Right atrium auricular region (tissue), 2 donors: Measurements from ENCODE around the gene SETD1B. TPM values are rescaled to one million over a fixed set of nuclear protein-coding genes. Genes with fewer than 3 reads are reported as not detected.

Experiments used
- DNase-seq: peaks from one replicate; pipeline ENCODE4 v3.0.0-alpha.2; 2019; ENCODE audit warnings: low spot score
- H3K27ac ChIP-seq, 2 donors: fragments of 200-600 bp; sonication (generic); 1 replicate in 1 of 2; 2 replicates in 1 of 2; pipeline ENCODE4 v1.5.1; 2016 to 2019
- H3K27me3 ChIP-seq, 2 donors: fragments of 200-600 bp; sonication (generic); one replicate each; pipeline versions ENCODE4 v1.5.1 to v1.6.0; 2017 to 2019
- H3K36me3 ChIP-seq: fragments of 200-600 bp; sonication (generic); one replicate; pipeline ENCODE4 v1.5.1; 2016
- H3K4me1 ChIP-seq, 2 donors: fragments of 200-600 bp; sonication (generic); one replicate each; pipeline versions ENCODE4 v1.5.1 to v1.6.0; 2017 to 2019
- H3K4me3 ChIP-seq, 2 donors: fragments of 200-600 bp; sonication (generic); 1 replicate in 1 of 2; 2 replicates in 1 of 2; pipeline ENCODE4 v1.5.1; 2017 to 2019; ENCODE audit warnings: mild to moderate bottlenecking in 1 of 2, moderate library complexity in 1 of 2
- H3K9me3 ChIP-seq, 2 donors: fragments of 200-600 bp; sonication (generic); one replicate each; pipeline ENCODE4 v1.5.1; 2019
- total RNA-seq, 2 donors: library from RNA; depleted of rRNA; stranded (reverse); fragments of >200 nt; gene quantifications; one replicate each; pipeline ENCODE4 v1.1.0, GENCODE V29; 2016
- TF ChIP-seq, protein P1 (sequence below), 2 donors: fragments of 200-600 bp; sonication (generic); IDR thresholded peaks; one replicate each; pipeline ENCODE4 v1.5.1; 2019; ENCODE audit warnings: antibody characterized with exemption in 2 of 2

SETD1B gene
- total RNA-seq, 2 donors from 2014 or later = 6.0 to 9.3 TPM

DNA sequence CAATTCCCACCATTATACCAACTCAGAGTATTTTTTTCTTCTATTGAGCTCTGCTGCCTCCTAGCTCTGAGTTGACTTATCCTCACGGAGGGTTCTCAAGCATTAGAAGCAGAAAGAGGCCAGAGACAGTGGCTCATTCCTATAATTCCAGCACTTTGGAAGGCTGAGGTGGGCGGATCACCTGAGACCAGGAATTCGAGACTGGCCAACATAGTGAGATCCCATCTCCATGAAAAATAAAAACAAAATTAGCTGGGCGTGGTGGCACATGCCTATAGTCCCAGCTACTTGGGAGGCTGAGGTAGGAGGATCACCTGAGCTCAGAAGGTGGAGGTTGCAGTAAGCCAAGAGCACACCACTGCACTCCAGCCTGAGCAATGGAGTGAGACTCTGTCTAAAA lies 33.9 kb downstream of the SETD1B start:
- no peak for DNase-seq
- TF ChIP-seq, protein P1, sequence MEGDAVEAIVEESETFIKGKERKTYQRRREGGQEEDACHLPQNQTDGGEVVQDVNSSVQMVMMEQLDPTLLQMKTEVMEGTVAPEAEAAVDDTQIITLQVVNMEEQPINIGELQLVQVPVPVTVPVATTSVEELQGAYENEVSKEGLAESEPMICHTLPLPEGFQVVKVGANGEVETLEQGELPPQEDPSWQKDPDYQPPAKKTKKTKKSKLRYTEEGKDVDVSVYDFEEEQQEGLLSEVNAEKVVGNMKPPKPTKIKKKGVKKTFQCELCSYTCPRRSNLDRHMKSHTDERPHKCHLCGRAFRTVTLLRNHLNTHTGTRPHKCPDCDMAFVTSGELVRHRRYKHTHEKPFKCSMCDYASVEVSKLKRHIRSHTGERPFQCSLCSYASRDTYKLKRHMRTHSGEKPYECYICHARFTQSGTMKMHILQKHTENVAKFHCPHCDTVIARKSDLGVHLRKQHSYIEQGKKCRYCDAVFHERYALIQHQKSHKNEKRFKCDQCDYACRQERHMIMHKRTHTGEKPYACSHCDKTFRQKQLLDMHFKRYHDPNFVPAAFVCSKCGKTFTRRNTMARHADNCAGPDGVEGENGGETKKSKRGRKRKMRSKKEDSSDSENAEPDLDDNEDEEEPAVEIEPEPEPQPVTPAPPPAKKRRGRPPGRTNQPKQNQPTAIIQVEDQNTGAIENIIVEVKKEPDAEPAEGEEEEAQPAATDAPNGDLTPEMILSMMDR (IDR thresholded peaks at IDR 0.05) = no peak
- Histone ChIP-seq H3K4me1 (peaks cover 0 to 12% of the 10 kb centered on the region in 2 donors), H3K9me3 (no peaks in the 10 kb centered on the region), H3K4me3 (no peak overlapping the region), H3K27ac (no peak overlapping the region), H3K27me3 (no peaks in the 10 kb centered on the region), H3K36me3 (no peaks in the 10 kb centered on the region)

DNA sequence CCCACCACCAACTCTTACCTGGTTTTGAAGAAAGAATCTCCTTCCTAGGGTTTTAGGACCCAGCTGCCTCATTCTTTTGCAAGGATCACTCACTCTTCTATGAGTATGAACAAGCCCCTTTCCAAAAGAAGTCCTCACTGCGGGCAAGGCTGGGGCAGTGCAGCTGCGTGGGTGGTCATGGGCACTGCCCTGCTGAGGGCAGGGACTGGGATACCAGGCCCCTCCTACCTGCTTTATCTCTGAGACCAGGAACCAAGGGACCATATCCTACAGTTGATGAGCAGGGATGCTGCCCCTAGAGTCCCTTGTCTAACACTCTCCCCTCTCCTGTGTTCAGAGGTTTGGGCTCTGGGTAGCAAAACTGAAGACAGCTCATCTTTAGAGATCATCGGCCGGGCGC lies 34.3 kb downstream of the SETD1B start:
- no peaks in the 10 kb centered on the region for H3K36me3 ChIP-seq
- no peak overlapping the region for H3K27ac ChIP-seq
- TF ChIP-seq, protein P1 (IDR thresholded peaks at IDR 0.05) = no peak
- H3K9me3 ChIP-seq = no peaks in the 10 kb centered on the region
- H3K4me3 ChIP-seq = no peak overlapping the region
- DNase-seq = no peak
- H3K4me1 ChIP-seq = peaks cover 0 to 12% of the 10 kb centered on the region in 2 donors
- no peaks in the 10 kb centered on the region for H3K27me3 ChIP-seq

DNA sequence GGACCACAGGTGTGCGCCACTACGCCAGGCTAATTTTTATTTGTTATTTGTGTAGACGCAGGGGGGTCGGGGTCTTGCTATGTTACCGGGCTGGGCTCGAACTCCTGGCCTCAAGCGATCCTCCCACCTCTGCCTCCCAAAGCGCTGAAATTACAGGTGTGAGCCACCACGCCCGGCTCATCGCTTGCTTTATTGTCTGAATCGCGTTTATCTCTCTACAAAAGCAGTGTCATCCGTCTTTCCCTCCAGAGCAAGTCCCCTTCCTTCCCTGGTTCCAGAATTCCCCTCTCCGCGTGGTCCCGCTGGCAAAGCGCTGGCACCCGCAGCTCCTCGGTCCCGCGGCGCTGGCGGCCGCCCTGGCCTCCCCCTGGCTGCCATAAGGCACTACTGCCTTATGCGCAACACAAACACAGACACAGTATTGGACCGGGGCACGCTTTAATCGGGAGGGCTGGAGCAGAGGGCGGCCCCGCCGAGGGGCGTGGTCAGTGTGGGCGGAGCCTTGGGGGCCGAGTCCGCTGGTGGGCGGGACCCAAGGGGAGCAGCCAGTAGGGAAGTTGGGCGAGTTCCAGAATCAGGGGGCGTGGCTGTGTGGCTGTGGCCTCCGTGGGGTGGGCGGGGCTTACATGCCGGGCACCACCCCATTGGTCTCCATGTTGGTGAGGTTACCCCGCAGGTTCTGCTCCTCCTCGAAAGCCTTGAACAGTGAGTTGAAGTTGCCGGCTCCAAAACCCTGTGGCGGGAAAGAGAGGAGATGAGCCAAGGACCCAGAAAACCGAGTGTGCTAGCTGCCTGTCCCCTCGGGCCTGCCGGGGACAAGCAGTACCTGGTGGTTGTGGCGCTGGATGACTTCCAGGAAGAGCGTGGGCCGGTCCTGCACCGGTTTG lies 35.5 kb downstream of the SETD1B start:
- H3K9me3 ChIP-seq = no peaks in the 10 kb centered on the region
- peak; percentile 99 for DNase-seq
- peak overlapping the region; percentile 49 to 55 for H3K4me3 ChIP-seq
- peaks cover 0 to 12% of the 10 kb centered on the region in 2 donors for H3K4me1 ChIP-seq
- H3K36me3 ChIP-seq = no peaks in the 10 kb centered on the region
- TF ChIP-seq, protein P1 (IDR thresholded peaks at IDR 0.05) = peak in 1 of 2 donors; percentile 58
- H3K27me3 ChIP-seq = no peaks in the 10 kb centered on the region
- H3K27ac ChIP-seq = peak overlapping the region; percentile 54 to 71

DNA sequence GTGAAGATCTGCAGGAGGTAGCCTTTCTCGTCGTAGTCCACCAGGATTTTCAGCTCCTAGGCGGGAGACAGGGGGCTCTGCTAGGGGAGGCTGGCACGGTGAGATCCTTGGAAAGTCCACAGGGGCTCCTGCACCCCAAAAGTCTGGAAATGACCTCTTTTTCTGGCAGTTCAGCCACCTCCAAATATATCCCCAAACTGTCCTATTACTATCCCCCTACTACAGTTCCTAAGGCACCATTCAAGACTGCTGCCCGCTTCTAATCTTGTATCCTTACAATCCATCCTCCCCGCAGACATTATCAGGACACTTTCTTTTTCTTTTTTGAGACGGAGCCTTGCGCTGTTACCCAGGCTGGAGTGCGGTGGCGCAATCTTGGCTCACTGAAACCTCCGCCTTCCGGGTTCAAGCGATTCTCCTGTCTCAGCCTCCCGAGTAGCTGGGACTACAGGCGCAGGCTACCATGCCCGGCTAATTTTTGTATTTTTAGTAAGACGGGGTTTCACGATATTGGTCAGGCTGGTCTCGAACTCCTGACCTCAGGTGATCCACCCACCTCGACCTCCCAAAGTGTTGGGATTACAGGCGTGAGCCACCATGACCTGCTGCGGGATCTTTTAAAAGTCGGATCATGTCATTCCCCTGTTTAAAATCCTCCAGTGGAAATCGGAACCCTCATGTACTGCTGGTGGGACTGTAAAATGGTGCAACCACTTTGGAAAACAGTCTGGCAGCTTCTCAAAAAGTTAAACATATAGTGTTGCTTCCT lies 36.4 kb downstream of the SETD1B start:
- TF ChIP-seq, protein P1 (IDR thresholded peaks at IDR 0.05) = no peak
- no peaks in the 10 kb centered on the region for H3K9me3 ChIP-seq
- no peaks in the 10 kb centered on the region for H3K36me3 ChIP-seq
- no peak for DNase-seq
- H3K4me1 ChIP-seq = peaks cover 0 to 12% of the 10 kb centered on the region in 2 donors
- H3K27ac ChIP-seq = peak overlapping the region; percentile 54 to 71
- H3K4me3 ChIP-seq = peak overlapping the region; percentile 49 to 55
- H3K27me3 ChIP-seq = no peaks in the 10 kb centered on the region

DNA sequence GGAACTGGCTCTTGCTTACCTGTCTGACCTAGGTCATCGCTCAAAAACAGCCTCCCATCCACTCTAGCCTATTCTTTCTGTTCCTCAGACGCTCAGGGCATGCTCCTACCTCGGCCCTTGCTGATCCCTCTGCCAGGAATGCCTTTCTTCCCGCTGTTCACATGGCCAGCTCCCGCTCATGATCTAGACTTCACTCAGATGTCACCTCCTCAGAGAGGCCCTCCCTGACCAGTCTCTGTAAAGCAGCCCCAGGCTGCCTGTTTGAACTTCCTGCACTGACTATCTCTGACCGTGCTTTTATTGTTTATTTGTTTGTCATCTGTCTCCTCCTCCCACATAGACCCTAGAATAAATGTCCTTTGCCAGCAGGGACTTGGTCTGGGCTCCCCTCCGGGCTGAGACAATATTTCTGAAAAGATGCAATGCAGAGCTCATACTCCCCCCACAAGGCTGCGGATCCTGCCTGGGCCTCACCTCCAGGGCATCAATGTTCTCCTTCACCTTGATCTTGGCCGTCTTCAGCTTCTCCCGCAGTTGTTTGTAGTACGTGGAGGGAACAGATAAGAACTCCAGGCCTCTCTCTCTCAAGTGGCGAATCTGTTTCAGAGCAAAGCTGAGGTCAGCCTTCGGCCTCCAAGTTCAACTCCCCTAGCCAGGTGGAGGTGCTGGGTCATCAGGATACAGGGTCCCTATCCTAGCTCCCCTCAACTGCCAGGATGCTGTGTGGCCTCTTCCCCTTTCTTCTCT lies 39.6 kb downstream of the SETD1B start:
- Histone ChIP-seq H3K4me3 (no peak overlapping the region), H3K36me3 (no peaks in the 10 kb centered on the region), H3K4me1 (peaks cover 0 to 12% of the 10 kb centered on the region in 2 donors), H3K27me3 (no peaks in the 10 kb centered on the region), H3K9me3 (no peaks in the 10 kb centered on the region), H3K27ac (no peak overlapping the region)
- no peak for DNase-seq
- TF ChIP-seq, protein P1 (IDR thresholded peaks at IDR 0.05) = no peak
